ENCODE data around the gene ANK3. TPM values are rescaled to one million over a fixed set of nuclear protein-coding genes. Genes with fewer than 3 reads are reported as not detected.

The ANK3 gene
- total and polyA plus RNA-seq, 2 donors (not counting 3 experiments of a cell fraction or from before 2014, with no cell fraction given), result 0.88 to 8.5 TPM

GRCh38 chr10:60187691-60188090 is 202.0 kb downstream of the ANK3 start:
- DNase-seq (ENCODE audit: low read depth, low spot score) (no peak), FAIRE-seq (no peak)
- dilution Hi-C loops (cut with MboI; ENCODE audit: extremely low pct_ligation_motif_present, low sequenced_read_pairs) (no loop called here), intact Hi-C loops (cut with micrococcal nuclease) (no loop called here)
- no peaks in the 10 kb centered on the region for H3K9me3 ChIP-seq (replicated peaks; ENCODE audit: control insufficient read depth, insufficient read depth, low read length)
- no peaks in the 10 kb centered on the region for H3K27me3 ChIP-seq (ENCODE audit: control insufficient read depth in 2 of 2, insufficient read depth in 2 of 2, low read length in 2 of 2)
- CTCF ChIA-PET, result interaction anchor here (0.6 kb wide), 1 partner anchor 354 kb away, joined by 4 read pairs; no protein-coding TSS in a partner anchor
- H3K27ac ChIP-seq (ENCODE audit: insufficient read depth, low read depth, low read length), result no peak overlapping the region
- no peak overlapping the region for H3K9ac ChIP-seq (replicated peaks; ENCODE audit: extremely low read depth, insufficient read depth, low read length)
- H3K9me1 ChIP-seq (replicated peaks; ENCODE audit: control insufficient read depth, extremely low read depth, insufficient read depth, low read length), result no peaks in the 10 kb centered on the region
- no peak overlapping the region for H2AFZ ChIP-seq (ENCODE audit: low read depth, low read length)
- H3K4me3 ChIP-seq (replicated peaks in 1 of 3; ENCODE audit: insufficient read depth in 1 of 3, low read depth in 1 of 3, low read length in 3 of 3), result no peak overlapping the region
- no peaks in the 10 kb centered on the region for H3K36me3 ChIP-seq (ENCODE audit: control insufficient read depth in 2 of 2, extremely low read depth in 1 of 2, insufficient read depth in 2 of 2, low read length in 2 of 2)
- no peaks in the 10 kb centered on the region for H3K79me2 ChIP-seq (ENCODE audit: control insufficient read depth, insufficient read depth, low read length)
- POLR2A ChIA-PET, result no interaction called here
- H3K4me1 ChIP-seq (ENCODE audit: control insufficient read depth, extremely low read depth, insufficient read depth, low read length), result peaks cover 4% of the 10 kb centered on the region
- BruUV-seq (replicated peaks), result no TSS peak
- no peak overlapping the region for H3K4me2 ChIP-seq (ENCODE audit: insufficient read depth, low read length)
- TF ChIP-seq FOS (IDR thresholded peaks at IDR 0.05; ENCODE audit: borderline replicate concordance, insufficient read depth, low read length) (no peak), POLR2A (IDR thresholded peaks at IDR 0.05; ENCODE audit: low read depth, low read length) (no peak), GATA2 (IDR thresholded peaks at IDR 0.05; ENCODE audit: insufficient read depth, insufficient read length, low read depth, low read length) (no peak), MAX (IDR thresholded peaks at IDR 0.05; ENCODE audit: insufficient read depth, insufficient read length) (no peak), MYC (IDR thresholded peaks at IDR 0.05; ENCODE audit: low read depth, low read length) (no peak), EZH2 (IDR thresholded peaks at IDR 0.05; ENCODE audit: borderline replicate concordance, low read depth, low read length, severe bottlenecking) (no peak), CTCF (IDR thresholded peaks at IDR 0.05; ENCODE audit: extremely low read depth in 1 of 2, insufficient read depth in 1 of 2, low read depth in 1 of 2, low read length in 2 of 2) (no peak), JUN (IDR thresholded peaks at IDR 0.05; ENCODE audit: borderline replicate concordance, insufficient read depth, insufficient read length, low read depth) (no peak), POLR2AphosphoS5 (IDR thresholded peaks at IDR 0.05; ENCODE audit: insufficient read depth, low read depth, low read length) (no peak)
- H4K20me1 ChIP-seq (replicated peaks; ENCODE audit: control insufficient read depth, extremely low read depth, insufficient read depth, low read length), result no peaks in the 10 kb centered on the region
